Endothelial cell (in vitro differentiated cells): ENCODE data around the gene GSG1L. TPM values are rescaled to one million over a fixed set of nuclear protein-coding genes. Genes with fewer than 3 reads are reported as not detected.

ENCODE experiments used
- DNase-seq: peaks from one replicate; pipeline ENCODE4 v3.0.0; 2021; ENCODE audit warnings: low spot score
- H3K27ac Mint-ChIP-seq: one replicate; pipeline ENCODE4 v1.8.0; 2021; ENCODE audit warnings: mixed read lengths, inconsistent platforms; ENCODE audit not compliant: unreplicated experiment
- H3K27me3 Mint-ChIP-seq: one replicate; pipeline ENCODE4 v1.8.0; 2021; ENCODE audit warnings: mild to moderate bottlenecking, moderate library complexity, mixed read lengths, inconsistent platforms; ENCODE audit not compliant: unreplicated experiment
- H3K36me3 Mint-ChIP-seq: one replicate; pipeline ENCODE4 v1.8.0; 2021; ENCODE audit warnings: mild to moderate bottlenecking, low read depth, mixed read lengths, inconsistent platforms; ENCODE audit not compliant: unreplicated experiment
- H3K4me1 Mint-ChIP-seq: one replicate; pipeline ENCODE4 v1.8.0; 2021; ENCODE audit warnings: mild to moderate bottlenecking, mixed read lengths, inconsistent platforms; ENCODE audit not compliant: unreplicated experiment
- H3K4me3 Mint-ChIP-seq: one replicate; pipeline ENCODE4 v1.8.0; 2021; ENCODE audit warnings: mild to moderate bottlenecking, mixed read lengths, inconsistent platforms; ENCODE audit not compliant: unreplicated experiment
- H3K9me3 Mint-ChIP-seq: one replicate; pipeline ENCODE4 v1.8.0; 2021; ENCODE audit warnings: mixed read lengths, inconsistent platforms; ENCODE audit not compliant: unreplicated experiment
- total RNA-seq: library from RNA; stranded (reverse); fragmentation: NEBNext Ultra II Directional; extraction: Animal tissue kit (Norgen Biotek cat#: 25700); gene quantifications from one replicate; pipeline ENCODE4 v1.2.1, GENCODE V29; 2021; ENCODE audit not compliant: unreplicated experiment
- TF ChIP-seq, protein P1 (sequence below): fragments of 200-600 bp; sonication (generic); IDR thresholded peaks from one replicate; pipeline ENCODE4 v1.5.0; 2021; ENCODE audit warnings: antibody characterized with exemption; ENCODE audit not compliant: unreplicated experiment

The GSG1L gene
- total RNA-seq, 1 donor from 2014 or later = 0.38 TPM

DNA sequence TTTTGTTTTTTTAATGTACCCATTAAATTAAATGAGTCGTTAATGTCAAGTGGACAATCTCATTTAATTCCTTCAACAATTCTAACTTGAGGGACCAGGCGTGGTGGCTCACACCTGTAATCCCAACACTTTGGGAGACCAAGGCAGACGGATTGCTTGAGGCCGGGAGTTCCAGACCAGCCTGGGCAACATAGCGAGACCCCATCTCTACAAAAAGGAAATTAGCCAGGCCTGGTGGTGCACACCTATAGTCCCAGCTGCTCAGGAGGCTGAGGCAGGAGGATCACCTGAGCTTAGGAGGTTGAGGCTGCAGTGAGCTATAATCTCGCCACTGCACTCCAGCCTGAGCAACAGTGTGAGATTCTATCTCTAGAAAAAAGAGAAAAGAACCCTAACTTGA is 20.7 kb upstream of the GSG1L start:
- H3K27me3 Mint-ChIP-seq = peaks cover 2% of the 10 kb centered on the region
- no peak overlapping the region for H3K4me3 Mint-ChIP-seq
- no peak for DNase-seq
- H3K27ac Mint-ChIP-seq = no peak overlapping the region
- H3K36me3 Mint-ChIP-seq = no peaks in the 10 kb centered on the region
- TF ChIP-seq, protein P1, sequence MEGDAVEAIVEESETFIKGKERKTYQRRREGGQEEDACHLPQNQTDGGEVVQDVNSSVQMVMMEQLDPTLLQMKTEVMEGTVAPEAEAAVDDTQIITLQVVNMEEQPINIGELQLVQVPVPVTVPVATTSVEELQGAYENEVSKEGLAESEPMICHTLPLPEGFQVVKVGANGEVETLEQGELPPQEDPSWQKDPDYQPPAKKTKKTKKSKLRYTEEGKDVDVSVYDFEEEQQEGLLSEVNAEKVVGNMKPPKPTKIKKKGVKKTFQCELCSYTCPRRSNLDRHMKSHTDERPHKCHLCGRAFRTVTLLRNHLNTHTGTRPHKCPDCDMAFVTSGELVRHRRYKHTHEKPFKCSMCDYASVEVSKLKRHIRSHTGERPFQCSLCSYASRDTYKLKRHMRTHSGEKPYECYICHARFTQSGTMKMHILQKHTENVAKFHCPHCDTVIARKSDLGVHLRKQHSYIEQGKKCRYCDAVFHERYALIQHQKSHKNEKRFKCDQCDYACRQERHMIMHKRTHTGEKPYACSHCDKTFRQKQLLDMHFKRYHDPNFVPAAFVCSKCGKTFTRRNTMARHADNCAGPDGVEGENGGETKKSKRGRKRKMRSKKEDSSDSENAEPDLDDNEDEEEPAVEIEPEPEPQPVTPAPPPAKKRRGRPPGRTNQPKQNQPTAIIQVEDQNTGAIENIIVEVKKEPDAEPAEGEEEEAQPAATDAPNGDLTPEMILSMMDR = no peak
- H3K4me1 Mint-ChIP-seq = no peaks in the 10 kb centered on the region
- H3K9me3 Mint-ChIP-seq = no peaks in the 10 kb centered on the region

DNA sequence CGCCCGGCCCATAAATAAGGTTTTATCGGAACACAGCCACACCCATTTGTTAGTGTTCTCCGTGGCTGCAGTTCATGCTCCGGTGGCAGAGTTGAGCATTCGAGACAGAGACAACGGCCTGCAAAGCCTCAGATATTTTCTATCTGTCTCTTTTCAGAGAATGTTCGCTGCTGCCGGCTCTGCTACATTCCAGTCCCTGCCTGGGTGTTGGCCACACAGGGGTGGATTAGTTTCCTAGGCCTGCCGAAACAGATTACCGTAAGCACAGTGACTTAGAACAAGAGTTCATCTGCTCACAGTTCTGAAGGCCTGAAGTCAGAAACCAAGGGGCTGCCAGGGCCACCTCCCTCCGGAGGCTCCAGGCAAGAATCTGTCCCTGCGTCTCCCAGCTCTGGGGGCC is 19.1 kb upstream of the GSG1L start:
- no peaks in the 10 kb centered on the region for H3K4me1 Mint-ChIP-seq
- no peaks in the 10 kb centered on the region for H3K9me3 Mint-ChIP-seq
- H3K36me3 Mint-ChIP-seq = no peaks in the 10 kb centered on the region
- H3K27ac Mint-ChIP-seq = no peak overlapping the region
- DNase-seq = no peak
- H3K27me3 Mint-ChIP-seq = peaks cover 2% of the 10 kb centered on the region
- no peak overlapping the region for H3K4me3 Mint-ChIP-seq
- TF ChIP-seq, protein P1 = no peak

DNA sequence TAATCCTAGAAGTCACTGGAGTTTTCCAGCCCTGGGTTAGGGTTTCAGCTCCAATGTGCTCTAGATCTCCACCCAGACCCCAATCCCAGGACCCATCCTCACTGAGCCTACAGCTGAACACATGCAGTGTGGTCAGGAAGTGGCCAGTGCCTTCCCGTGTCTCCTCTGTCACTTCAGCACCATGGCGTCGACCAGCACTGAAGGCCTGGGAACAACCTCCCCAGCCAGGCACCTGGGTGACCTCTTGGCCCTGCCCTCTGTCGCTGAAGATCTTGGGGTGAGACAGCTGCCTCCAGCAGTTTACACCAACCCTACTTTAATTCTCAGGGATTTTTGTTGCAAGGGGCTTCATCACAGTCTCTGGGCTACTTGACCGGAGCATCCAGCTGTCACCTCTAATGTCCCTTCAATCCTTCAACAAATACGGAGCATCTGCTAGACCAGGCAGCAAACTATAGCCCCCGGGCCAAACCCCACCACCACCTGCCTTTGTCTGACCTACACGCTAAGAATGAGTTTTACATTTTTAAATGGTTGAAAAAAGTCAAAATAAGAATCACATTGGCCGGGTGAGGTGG is 18.0 kb upstream of the GSG1L start:
- Mint-ChIP-seq H3K36me3 (no peaks in the 10 kb centered on the region), H3K4me3 (no peak overlapping the region), H3K9me3 (no peaks in the 10 kb centered on the region), H3K27ac (no peak overlapping the region), H3K4me1 (no peaks in the 10 kb centered on the region), H3K27me3 (peaks cover 2% of the 10 kb centered on the region)
- TF ChIP-seq, protein P1 = no peak
- DNase-seq = no peak

DNA sequence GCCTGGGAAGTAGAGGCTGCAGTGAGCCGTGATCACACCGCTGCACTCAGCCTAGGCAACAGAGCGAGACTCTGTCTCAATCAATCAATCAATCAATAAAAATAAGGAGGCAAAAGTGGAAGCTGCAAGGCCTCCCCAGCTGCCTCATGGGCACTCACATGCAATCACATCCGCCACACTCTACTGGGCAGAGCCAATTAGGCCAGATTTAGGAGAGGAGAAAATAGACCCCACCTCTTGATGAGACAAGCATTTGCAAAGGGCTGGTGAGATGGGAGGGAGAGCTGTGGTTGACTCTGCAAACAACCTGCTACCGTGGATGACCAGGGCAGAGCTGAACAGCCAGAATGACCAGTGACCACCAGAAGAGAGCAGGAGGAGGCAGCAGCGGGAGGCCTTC is 14.7 kb upstream of the GSG1L start:
- Mint-ChIP-seq H3K9me3 (no peaks in the 10 kb centered on the region), H3K36me3 (no peaks in the 10 kb centered on the region), H3K4me3 (no peak overlapping the region), H3K4me1 (no peaks in the 10 kb centered on the region), H3K27me3 (no peaks in the 10 kb centered on the region), H3K27ac (no peak overlapping the region)
- TF ChIP-seq, protein P1 = no peak
- DNase-seq = no peak

DNA sequence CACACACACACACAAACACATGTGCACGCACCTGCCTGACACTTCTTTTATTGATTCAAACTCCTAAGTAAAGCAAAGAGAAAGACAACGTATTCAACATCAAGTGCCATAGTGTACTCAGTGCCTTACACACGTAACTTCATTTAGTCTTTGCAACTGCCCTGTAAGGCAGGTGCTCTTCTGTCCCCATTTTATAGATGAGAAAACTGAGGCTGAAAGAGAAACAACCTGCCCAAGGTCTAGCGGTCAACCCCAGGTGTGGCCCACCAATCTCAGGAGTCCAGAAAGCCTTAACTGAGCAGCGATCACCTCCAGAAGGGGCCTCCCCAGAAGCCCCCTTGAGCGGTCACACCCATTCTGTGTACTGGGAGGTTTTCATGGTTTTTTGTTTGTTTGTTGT is 10.3 kb upstream of the GSG1L start:
- Mint-ChIP-seq H3K27me3 (no peaks in the 10 kb centered on the region), H3K4me3 (no peak overlapping the region)

More for the DNA sequence above, 10.3 kb upstream of the GSG1L start:
- TF ChIP-seq, protein P1 = no peak
- Mint-ChIP-seq H3K9me3 (no peaks in the 10 kb centered on the region), H3K36me3 (no peaks in the 10 kb centered on the region), H3K4me1 (no peaks in the 10 kb centered on the region), H3K27ac (no peak overlapping the region)
- DNase-seq = no peak
